HFF-Myc (cell line): Measurements from ENCODE around the gene DCTN5.

Experiments used
- DNase-seq: peaks from one replicate; pipeline ENCODE4 v3.0.0-alpha.2; 2011; ENCODE audit warnings: low read depth; ENCODE audit errors: extremely low read depth
- H3K4me3 ChIP-seq: replicated peaks from 2 replicates; pipeline ENCODE4 v1.5.1; 2011; ENCODE audit warnings: low read depth, mild to moderate bottlenecking, control low read depth, low read length
- TF ChIP-seq, protein P1 (sequence below): IDR thresholded peaks from 2 replicates; pipeline ENCODE4 v1.5.1; 2012; ENCODE audit warnings: mild to moderate bottlenecking, low read depth, low read length, control low read depth; ENCODE audit errors: missing control alignments

Gene DCTN5

DNA sequence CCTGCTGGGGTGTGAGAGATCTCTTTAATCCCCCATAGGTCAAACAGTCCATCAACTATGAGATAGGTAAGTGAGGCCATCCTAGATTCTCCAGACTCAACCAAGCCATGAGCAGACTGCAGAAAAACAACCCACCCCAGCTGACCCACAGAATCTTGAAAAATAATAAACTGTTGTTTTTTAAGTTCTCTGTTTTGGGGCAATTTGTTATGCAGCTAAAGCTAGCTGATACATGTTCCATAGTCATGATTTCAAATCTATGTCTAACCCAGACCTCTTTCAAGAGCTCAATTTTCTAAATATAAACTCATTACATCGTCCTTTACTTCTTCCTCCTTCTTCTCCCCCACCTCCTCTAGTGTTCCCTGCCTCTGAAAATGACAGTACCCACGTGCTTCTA lies 61.7 kb downstream of the DCTN5 start:
- TF ChIP-seq, protein P1, sequence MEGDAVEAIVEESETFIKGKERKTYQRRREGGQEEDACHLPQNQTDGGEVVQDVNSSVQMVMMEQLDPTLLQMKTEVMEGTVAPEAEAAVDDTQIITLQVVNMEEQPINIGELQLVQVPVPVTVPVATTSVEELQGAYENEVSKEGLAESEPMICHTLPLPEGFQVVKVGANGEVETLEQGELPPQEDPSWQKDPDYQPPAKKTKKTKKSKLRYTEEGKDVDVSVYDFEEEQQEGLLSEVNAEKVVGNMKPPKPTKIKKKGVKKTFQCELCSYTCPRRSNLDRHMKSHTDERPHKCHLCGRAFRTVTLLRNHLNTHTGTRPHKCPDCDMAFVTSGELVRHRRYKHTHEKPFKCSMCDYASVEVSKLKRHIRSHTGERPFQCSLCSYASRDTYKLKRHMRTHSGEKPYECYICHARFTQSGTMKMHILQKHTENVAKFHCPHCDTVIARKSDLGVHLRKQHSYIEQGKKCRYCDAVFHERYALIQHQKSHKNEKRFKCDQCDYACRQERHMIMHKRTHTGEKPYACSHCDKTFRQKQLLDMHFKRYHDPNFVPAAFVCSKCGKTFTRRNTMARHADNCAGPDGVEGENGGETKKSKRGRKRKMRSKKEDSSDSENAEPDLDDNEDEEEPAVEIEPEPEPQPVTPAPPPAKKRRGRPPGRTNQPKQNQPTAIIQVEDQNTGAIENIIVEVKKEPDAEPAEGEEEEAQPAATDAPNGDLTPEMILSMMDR: no peak
- H3K4me3 ChIP-seq: no peak overlapping the region
- DNase-seq: no peak

DNA sequence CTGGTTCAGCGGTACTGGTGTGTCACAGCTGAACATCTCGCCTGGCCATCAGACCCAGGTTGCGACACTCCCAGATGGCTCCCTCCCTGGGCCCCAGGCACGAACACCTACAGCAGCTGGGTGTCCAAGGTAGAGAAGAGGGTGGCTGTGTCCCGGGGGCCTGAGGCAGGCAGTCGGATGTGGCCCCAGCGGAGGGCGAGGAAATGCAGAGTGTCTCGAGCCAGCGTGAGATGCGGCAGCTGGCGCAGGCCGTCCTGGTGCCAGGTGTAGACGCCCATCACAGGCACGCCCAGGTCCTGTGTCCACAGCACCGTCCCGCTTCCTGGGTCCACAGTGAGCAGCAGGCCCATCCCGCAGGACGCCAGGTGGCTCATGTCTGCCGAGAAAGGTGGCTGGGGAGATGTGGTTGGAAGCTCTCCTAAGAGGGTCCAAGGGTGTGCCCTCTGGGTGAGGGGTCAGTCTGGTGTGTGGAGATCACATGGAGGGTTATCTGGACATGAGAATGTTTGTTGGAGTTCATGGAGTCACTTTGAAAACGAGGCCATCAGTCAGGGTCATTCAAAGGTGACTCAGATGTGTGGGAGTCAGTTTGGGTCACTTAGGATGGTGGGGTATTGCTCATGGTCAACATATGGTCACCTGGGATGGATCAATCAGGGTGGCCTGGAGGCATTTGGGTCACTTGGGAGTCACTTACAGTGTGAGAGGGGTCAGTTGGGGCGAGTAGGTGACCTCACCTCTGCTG lies 63.7 kb downstream of the DCTN5 start:
- TF ChIP-seq, protein P1: no peak
- H3K4me3 ChIP-seq: no peak overlapping the region
- no peak for DNase-seq

DNA sequence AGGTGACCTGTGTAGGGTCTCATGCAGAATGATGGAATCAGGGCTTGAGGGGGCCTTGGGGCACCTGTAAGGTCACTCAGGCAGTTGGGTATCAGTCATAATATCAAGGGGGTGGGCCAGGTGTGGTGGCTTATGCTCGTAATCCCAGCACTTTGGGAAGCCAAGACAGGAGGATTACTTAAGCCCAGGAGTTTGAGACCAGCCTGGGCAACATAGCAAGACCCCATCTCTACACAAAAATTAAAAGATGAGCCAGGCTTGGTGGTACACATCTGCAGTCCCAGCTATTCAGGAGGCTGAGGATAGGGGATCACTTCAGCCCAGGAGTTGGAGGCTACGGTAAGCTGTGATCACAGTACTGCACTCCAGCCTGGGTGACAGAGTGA lies 64.2 kb downstream of the DCTN5 start:
- DNase-seq: no peak
- TF ChIP-seq, protein P1: no peak
- H3K4me3 ChIP-seq: no peak overlapping the region

- no peak for DNase-seq
- TF ChIP-seq, protein P1: no peak
- H3K4me3 ChIP-seq: no peak overlapping the region
Measured at GRCh38 chr16:23706439-23706838, 65.2 kb downstream of the DCTN5 start.

- H3K4me3 ChIP-seq: no peak overlapping the region
- no peak for DNase-seq
- TF ChIP-seq, protein P1: no peak
Measured at GRCh38 chr16:23709536-23709935, 68.3 kb downstream of the DCTN5 start.

GRCh38 chr16:23710008-23710407 lies 68.7 kb downstream of the DCTN5 start:
- TF ChIP-seq, protein P1: no peak
- no peak overlapping the region for H3K4me3 ChIP-seq
- DNase-seq: no peak

GRCh38 chr16:23710504-23710903 lies 69.2 kb downstream of the DCTN5 start:
- TF ChIP-seq, protein P1: no peak
- no peak for DNase-seq
- H3K4me3 ChIP-seq: no peak overlapping the region
